ENCODE data around the gene TUBB4B.

The TUBB4B gene

DNA sequence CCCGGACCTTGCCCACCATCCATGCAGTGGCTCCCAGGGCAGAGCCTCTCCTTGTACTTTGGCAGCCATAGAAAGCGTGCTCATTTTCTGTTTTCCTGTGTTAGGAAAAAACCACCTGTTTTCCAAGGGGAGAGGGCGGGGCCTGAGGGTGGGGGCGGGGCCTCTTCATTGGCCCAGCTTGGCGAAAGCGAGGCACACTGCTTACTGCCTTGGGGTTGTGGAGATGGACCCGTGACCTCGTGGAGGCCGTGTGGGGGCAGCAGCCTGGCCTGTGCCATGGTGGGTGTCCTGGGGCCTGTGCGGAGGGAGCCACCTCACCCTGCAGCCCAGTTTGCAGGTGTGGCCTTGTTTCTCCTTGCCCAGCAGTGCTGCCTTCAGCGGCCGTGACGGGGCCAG is 32.0 kb downstream of the TUBB4B start:
- no peak for DNase-seq

DNA sequence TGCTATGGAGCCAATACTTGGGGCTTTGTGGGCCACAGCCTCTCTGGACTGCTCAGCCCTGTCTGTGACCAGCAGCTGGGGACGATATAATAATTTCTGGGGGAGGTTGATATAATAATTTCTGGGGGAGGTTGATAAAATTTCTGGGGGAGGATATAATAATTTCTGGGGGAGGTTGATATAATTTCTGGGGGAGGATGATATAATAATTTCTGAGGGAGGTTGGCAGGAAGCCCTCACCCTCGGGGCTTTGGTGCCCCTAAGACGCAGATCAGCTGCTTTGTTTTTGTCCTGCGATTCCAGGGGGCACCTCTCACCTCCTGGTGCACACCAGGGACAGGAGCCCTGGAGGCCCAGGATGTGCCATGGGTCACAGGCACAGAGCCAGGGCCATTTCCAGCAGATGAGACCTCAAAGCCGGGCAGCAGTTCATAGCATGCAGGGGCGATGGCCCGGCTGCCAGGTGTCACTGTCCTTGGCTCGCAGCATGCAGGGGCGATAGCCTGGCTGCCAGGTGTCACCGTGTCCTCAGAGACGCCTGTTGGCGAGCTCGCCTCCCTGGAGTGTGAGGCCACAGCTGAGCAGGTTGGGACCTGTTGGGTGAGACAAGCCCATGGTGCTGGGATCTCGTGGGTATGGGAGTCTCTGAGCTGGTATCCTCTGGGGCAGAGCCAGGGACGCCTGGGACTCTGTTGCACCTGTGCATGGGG is 32.7 kb downstream of the TUBB4B start:
- no peak for DNase-seq

DNA sequence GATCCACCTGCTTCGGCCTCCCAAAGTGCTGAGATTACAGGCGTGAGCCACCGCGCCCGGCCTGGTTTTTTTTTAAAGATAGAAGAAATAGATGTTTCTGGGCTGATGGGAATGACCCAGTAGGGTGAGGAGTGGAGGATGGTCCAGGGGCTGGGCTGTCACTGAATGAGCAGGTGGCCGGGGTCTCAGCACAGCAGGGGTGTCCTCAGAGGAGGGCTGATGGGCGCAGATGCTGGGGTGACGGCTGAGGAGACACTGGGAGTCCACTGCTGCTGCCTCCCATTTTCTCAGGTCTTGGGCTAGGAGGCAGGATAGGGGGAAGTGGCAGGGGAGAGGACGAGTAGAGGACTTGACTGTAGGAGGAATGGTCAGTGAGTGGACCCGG is 34.1 kb downstream of the TUBB4B start:
- DNase-seq, result no peak

DNA sequence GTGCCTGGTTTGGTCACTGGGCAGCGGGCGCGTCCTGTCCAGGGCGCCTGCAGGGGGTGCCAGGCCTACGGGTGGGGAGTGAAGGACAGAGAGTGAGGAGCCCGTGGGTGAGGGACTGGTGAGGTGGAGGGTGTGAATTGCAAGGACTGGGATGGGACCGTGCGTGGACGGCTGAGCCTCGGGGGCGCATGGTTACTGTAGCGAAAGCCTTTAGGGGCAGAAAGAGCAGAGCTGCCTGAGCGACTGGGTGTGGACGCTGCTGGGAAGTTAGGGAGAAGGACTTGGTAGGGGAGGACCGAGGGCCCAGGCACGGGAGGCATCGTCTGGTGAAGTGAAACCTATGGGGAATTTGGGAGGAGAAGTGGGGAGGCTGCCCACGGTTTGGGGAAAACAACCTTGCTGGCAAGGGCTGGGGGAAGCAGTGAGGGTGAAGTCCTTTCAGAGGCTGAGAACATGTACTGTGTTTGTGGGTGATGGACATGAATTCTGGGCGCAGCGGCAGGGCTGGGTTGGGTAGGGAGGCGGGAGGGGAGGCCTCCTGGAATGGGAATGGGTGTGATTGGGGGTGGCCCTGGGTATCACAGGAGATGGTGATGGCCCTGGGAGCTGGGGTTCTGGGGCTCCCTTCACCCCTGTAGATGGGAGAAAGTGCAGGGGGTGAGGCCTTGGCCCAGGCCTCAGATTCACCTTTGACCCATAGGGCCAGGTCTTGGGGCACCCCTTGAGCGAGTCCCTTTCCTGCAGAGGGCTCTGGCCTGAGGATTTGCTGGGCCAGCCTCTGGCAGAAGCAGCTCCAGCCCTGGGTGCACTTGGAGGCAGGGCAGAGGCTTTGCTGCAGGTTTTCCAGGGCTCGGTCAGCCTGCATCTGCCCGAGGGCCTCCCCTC is 34.7 kb downstream of the TUBB4B start:
- no peak for DNase-seq

DNA sequence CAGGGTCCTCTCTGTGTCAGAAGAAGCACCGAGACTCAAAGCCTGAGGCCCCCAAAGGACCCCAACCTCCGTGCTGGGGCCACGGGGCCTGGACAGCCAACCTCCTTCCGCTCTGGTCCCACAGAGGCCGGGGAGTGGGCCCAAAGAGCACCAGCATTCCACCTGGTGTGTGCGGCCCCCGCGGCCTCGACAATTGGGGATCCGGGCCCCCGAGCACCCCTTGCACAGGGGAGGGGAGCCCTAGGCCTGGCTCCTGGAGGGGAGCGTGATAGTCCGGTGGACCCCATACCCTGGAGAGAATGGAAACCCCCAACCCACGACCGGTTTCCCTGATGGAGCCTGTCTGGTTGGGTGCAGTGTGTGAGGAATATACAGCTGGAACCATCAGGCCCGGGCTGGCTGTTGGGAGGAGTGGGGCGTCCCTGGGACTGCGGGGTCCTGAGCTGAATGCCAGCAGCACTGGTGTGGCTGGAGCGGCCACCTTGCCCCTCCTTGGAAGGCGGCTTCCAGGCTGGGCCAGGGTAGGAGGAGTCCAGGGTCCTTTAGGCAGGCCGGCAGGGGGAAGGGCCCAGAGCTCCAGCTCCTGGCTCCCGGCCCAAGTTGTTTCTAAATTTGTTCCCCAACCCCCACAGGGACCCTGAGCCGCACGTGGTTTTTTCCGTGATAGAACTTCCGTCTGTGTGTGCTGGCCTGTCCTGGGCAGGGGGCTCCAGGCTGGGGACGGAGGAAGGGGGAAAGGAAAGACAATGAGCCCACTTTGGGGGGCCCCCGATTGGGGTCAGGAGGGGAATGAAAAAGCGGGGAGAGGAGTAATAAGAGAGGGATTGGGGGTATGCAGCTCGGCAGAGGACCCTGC is 35.6 kb downstream of the TUBB4B start:
- no peak for DNase-seq

DNA sequence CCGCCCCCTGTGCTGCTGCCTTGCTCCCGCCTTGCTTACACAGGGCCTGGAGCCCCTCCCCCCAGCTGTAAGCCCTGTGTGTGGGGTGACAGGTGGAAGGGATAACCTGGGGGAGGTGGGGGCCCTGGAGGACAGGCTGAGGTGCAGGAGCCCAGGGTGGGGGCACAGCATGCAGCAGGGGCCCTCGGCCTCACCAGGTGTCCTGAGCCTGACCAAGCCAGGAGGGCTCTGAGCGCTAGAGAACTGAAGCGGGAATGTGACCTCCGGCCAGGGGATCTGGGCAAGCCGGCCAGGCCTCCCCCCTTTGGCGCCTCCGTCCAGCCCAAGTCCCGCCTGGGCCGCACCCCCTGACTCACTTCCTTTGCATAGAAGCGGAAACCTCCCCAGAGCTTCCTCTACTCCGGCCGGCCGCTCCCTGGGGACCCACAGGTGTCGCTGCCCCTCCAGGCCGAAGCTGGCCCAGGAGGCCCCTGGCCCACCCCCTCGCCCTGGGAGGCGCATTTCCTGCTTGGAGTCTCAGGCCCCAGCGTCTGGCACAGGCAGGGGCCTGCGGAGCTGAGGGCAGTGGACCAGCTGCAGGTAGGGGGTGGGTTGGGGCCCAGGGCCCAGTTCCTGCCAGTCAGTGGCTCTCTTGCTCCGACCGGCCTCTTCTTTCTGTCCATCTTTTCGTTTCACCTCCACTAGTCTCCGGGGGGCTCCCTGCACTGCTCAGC is 36.4 kb downstream of the TUBB4B start, which contains the start of gene TOR4A:
TOR4A (plus strand) TSS at position 398 of the 713 bp plus-strand sequence. CDS start 964 bp downstream, outside the sequence.
- DNase-seq, result no peak

DNA sequence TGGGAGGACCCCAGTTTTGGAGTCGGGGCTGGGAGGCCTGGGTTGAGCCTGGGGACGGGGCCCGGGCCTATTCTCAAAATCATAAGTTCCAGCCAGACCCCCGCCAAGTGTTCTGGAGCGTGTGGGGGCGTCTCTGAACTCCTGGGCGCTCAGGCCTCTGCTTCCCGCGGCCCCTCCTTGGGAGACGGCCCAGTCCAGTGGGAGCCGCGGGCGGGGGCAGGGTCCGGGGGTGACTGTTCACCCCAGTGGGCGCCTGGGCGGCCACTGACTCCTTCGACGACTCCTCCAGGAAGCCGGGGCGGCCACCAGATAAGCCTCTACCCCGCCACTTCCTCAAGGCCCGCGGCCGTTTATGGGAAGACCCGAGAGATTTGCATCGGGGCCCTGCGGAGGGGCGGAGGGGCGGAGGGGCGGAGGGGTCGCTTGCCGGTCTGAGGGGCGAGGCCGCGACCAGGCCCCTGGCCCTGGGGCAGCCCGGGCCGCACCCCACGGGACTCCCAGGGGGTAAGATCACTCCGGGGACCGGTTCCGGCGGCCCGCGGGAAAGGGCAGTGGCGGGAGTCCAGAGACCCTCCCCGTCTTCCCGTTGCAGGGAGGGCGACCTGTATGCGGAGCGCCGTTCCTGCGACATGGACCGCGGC is 37.1 kb downstream of the TUBB4B start:
- DNase-seq, result no peak

DNA sequence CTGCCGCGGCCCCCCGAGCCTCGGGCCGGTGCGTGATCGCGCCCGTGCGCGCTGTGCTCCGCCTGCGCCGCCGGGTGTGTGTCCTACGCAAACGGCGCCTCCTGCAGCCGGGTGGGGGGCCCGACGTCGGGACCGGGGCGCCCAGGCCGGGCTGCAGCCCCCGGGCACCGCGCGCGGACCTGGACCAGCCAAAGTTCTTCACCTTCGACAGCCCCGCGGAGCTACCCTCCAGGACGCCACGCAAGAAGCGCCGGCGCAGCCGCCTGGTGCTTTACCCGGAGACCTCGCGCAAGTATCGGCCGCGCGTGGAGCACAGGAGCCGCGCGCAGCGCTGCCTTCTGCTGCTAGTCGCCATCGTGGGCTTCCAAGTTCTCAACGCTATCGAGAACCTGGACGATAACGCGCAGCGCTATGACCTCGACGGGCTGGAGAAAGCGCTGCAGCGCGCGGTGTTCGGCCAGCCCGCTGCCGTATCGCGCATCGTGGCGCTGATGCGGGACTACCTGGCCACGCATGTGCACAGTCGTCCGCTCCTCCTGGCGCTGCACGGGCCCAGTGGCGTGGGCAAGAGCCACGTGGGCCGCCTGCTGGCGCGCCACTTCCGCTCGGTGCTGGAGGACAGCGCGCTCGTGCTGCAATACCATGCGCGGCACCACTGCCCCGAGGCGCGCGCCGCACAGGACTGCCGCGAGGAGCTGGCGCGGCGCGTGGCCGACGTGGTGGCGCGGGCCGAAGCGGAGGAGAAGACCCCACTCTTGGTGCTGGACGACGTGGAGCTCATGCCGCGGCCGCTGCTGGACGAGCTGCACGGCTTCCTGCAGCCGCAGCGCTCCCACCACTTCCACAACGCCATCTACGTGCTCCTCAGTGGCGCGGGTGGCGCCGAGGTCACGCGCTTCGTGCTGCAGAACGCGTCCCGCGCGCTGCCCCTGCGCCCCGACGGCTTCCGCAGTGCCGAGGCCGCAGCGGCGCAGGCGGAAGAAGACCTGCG is 37.9 kb downstream of the TUBB4B start:
- no peak for DNase-seq

DNA sequence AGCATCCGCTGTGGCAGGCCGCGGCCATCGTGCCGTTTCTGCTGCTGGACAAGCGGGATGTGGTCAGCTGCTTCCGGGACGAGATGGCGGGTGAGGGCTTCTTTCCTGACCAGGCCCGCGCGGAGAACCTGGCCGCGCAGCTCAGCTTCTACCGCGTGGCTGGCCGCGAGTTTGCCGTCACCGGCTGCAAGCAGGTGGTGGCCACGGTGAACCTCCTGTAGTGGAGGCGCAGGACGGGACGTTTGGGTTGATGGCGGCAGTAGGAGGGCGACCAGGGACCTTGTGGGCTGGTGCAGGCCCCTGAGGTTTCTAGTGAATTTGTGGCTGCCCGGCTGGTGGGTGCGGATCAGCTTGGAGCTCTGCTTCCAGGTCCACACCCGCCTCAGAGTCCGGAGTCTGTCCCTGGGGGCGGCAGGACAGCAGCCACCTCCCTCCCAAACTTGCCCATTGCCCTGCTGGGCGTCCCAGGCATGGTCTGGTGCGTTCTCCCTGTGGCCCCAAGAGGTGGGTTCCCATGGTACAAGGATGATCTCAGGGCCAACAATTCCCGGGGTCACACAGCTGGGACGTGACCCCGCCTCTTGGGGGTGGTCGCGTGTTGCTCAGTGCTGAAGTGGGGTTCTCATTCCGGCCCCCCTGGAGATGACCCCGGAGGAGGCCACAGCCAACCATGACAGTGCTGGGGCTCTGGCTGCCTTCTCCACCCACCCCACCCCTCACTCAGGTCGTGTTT is 38.8 kb downstream of the TUBB4B start:
- no peak for DNase-seq

DNA sequence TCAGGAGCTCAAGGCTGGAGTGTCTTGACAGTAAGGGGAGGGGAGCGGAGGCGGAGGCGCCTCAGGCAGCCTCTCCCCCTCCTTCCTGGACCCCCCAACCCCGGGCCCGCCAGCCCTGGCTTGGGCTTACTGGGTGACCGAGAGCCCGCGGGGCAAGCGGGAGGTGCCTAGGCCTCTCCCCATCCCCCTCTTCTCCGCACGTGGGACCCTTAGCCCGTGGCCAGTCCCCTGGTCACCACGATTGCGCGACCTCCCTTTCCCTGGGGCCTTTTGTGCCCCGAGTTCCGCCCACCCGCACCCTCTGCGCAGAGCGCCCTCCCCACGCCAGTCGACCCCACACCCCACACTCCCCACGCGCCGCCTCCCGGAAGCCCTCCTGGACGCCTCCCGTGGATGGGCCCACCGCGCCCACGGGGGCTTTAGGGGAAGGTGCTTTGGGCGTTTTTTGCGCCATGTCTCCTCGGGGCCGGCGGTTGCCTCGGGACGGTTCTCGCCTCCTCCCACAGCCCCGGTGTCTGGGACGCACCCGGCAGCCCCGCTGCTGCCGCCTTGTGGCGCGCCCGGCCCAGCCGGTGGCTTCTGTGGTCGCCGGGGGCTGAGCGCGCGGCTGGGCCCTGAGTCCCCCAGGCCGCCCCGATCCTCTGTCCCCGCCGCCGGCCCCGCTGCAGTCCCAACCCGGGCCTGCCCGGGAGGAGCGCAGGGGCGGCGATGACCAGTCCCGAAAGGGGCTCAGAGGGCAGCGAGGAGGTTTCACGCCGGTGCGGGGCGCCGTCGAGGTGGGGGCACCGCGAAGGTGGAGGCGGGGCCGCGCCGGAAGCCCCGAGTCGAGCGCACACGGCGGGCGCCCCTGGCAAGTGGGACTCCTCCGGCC is 39.6 kb downstream of the TUBB4B start:
- no peak for DNase-seq

DNA sequence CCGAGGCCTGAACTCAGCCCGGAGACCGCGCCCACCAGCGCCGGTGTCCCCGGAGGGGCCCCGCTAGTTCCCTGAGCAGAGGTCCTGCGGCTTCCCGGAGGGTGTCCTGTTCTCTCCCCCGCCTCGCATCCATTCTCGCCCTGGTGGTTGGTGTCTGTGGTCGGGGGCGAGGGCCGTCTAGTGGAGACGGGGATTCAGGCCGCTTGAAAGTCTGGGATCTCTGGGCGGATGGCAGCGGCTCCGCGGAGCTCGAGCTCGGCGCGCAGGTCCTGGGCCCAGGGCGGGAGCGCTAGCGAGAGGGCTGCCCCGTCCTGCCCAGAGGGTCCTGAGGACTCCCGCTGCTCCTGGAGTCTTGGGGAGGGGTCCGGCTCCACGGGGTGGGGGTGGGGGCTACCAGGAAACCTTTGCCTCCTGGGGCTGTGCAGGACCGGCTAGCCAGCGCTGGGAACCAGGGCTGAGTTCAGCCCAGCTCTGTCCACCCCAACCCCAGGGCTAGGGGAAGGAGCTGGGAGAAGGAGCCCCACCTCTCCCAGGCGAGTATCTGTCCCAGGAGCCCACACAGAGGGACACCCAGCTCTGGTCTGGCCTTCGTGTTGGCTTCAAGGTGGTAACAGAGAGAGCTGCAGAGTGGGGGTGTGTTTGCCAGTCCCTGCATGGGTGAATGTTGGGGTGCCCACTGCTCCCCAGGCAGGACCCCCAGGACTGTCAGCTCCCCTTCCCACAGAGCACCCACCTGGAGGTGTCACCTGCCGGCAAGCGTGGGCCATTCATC is 40.4 kb downstream of the TUBB4B start:
- DNase-seq, result no peak

DNA sequence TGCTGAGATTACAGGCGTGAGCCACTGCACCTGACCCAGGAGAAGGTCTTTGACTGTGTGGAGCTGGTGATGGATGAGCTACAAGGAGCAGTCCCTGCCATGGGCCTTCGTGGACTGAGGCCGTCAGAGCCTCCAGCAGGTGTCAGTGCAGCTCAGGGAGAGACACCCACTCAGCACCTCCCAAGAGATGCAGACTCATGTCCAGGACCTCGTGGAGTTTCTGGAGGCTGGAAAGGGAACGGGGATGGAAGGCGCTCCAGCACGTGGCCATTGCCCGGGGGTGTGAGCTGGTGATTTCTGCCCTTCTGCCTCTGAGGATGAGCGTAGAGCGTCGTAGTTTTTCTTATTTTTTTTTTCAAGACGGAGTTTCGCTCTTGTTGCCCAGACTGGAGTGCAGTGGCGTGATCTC is 45.9 kb downstream of the TUBB4B start:
- DNase-seq, result no peak

DNA sequence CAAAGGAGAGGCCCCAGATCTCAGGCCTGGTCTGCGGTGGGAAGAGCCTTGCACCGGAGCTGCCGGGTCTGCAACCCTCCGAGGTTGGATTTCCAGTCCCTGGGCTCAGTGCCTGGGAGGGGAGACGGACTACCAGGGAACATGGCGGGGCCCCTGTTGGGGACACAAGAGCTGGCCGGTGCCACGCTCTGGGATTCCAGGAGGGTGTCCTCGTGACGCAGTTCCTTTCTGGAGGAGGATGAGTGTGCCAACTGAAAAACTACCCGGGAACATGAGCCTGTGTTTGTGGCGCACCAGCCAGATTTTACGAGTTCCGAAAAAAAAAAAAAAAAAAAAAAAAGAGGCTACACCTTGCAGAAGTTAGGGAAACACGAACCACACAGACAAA is 52.0 kb downstream of the TUBB4B start:
- no peak for DNase-seq

Data from NCI-H187 treated with DMSO at 0.1 percent for 48 hours (cell line).